GM04504 (cell line): Measurements from ENCODE around the gene CCDC197.

Experiments used
- DNase-seq: peaks from one replicate; pipeline ENCODE4 v3.0.0-alpha.2; 2012; ENCODE audit warnings: low read depth

Gene CCDC197

GRCh38 chr14:94043111-94043755, 46.1 kb downstream of the CCDC197 start:
- DNase-seq: no peak

DNA sequence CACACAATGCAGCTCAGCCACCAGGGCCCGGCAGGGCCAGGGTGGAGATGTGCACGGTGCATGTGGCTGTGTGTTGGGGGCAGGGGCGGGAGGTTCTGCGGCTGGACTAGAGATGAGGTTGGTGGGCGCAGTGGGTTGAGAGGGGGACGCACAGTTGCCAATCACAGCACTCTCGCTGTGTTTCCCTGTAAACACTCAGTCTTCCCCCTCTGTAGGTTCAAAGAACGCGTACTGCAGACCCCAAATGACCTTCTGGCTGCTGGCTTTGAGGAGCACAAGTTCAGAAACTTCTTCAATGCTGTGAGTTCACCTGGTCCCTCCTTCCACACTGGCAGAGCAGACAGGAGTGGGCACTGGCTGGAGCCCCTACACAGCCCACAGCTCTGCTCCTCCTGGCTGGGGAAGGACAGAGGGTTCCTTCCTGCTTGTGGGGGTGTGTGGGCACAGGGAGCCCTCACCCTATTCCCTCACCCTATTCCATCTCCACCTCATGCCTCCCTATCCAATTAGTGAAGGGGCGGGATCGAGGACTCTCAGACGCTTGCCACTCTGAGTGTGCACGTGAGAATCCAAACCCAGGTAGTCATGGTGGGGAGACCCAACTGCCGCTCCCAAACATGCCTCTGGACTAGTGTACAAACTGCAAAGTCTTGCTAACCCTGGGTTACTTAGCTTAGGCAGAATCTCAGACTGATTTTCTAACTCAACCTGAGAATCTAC, 46.8 kb downstream of the CCDC197 start:
- DNase-seq: no peak

GRCh38 chr14:94044476-94045091, 47.5 kb downstream of the CCDC197 start:
- DNase-seq: no peak

DNA sequence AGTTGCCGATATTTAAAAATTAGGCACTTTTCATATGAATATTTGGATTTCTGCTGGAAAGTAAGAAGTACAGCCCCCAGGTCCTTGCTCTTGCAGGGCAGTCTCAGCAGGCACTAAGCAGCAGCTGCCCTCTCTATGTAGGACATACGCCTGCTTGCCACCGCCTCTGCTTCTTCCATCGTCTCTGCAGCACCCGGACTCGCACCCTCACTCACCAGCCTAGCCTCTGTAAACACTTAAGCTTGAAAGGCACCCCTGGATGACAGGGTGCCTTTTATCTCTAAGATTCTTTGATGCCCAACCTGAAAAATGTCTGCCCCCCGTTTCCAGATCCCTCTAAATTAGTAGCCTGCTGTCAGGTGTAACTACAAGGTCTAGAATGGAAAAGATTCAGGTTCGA, 48.0 kb downstream of the CCDC197 start:
- no peak for DNase-seq

DNA sequence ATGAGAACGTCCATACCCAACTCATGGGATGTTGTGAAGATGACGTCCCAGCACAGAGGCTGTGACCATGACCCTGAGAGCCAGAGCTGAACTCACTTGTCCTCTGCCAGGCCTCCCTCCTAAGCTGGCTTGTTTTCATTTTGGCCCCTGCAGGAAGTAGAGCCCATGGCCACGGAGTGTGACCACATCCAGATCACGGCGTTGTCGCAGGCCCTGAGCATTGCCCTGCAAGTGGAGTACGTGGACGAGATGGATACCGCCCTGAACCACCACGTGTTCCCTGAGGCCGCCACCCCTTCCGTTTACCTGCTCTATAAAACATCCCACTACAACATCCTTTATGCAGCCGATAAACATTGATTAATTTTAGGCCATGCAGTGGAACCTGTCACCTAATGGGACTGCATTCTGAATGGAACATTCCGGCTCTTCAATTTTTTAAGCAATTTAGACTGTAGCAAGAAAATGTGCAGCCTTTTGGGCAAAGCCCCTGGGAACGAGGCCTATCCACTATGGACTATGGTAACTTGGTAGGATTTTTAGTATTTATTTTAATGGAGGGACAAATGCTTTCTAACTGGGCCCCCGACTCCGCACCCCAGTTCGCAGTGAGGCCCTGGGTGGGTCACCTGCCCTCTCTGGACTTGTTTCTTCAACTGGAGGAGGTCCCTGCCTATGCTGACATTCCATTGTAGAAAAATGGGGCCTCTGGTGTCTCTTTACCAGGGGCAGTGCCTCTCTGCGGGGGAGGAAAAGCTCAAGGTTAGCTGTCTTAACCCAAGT, 48.7 kb downstream of the CCDC197 start:
- DNase-seq: no peak

- DNase-seq: no peak
Measured at GRCh38 chr14:94046696-94047250, 49.7 kb downstream of the CCDC197 start.

- no peak for DNase-seq
Measured at GRCh38 chr14:94047581-94047980, 50.5 kb downstream of the CCDC197 start.

- no peak for DNase-seq
Measured at GRCh38 chr14:94048691-94049624, 51.9 kb downstream of the CCDC197 start.

DNA sequence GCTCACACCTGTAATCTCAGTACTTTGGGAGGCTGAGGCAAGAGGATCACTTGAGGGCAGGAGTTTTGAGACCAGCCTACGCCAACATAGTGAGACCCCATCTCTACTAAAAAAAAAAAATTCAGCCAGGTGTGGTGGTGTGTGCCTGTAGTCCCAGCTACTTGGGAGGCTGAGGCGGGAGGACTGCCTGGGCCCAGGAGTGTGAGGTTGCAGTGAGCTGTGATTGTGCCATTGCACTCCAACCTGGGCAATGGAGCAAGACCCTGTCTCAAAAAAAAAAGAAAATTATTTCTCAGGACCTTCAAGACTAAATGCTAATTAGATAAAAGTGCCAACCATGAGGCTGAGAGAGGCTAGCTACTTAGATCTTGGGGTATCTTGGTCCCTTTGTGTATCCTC, 52.5 kb downstream of the CCDC197 start:
- DNase-seq: no peak

DNA sequence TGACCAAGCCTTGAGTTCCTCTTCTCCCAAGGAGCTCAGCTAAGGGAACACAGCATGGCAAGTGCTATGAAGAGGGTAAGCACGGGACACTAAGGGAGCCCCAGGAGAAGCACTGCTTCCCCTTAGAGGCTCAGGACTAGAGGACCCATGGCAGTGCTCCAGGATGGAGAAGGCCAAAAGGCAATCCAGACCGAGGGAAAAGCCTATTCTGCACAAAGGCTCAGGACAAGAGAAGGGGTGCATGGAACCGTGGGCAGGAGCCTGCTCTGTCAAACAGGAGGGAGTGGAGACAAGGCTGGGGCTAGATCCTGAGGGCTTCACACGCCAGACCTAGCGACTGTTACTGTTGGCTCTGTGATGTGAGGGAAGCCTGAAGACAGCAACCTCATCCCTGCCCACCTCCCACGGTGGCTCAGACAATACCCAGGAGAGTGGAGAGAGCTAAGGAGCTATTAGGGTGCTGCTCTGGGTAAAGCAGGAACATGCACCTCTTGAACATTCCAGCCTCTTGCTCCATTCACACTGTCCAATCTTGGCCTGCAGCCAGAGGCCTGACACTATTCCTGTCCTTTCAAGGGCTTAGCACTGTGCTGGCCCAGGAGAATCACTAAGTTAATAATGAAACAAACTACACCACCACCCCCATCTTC, 53.3 kb downstream of the CCDC197 start:
- DNase-seq: no peak

GRCh38 chr14:94051115-94051514, 54.0 kb downstream of the CCDC197 start:
- DNase-seq: no peak

- no peak for DNase-seq
Measured at GRCh38 chr14:94051779-94052178, 54.7 kb downstream of the CCDC197 start.

- no peak for DNase-seq
Measured at GRCh38 chr14:94052199-94052598, 55.1 kb downstream of the CCDC197 start.

DNA sequence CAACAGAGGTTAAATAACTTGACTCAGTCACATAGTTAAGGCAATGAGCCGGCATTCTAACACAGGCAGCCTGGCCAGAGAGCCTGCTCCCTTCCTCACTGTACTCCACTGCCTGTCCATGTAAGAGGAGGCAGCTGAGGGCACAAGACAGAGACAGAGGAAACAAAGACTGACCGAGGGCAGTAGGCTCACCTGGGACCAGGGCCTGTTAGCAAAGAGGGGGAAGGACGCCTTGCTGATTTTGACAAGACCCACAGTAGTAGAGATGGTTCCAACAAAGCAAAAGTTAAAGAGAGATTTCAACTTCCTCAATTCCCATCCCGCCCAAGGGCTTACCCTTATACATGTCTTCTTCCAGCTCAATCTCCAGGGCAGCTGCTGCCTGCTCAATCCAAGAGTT, 55.6 kb downstream of the CCDC197 start:
- DNase-seq: no peak

DNA sequence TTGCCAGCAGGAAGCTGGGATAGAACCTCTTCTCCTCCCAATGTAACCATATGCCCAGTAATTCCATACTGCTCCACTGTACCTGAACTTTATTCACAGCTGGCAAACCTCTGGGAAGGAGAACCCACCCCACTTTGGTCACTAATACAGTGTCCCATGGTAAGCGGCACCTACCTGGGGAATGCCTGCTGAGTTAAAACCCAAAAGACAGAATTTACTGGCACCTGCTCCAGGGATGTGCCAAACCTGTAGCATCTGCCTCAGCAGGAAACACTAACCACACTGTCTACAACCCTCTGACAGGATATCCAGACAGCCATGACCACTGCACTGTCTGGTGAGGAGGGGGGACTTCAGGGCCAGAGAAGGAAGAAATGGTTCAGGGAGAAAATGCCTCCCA, 57.3 kb downstream of the CCDC197 start:
- DNase-seq: no peak

- no peak for DNase-seq
Measured at GRCh38 chr14:94054936-94055335, 57.8 kb downstream of the CCDC197 start.

DNA sequence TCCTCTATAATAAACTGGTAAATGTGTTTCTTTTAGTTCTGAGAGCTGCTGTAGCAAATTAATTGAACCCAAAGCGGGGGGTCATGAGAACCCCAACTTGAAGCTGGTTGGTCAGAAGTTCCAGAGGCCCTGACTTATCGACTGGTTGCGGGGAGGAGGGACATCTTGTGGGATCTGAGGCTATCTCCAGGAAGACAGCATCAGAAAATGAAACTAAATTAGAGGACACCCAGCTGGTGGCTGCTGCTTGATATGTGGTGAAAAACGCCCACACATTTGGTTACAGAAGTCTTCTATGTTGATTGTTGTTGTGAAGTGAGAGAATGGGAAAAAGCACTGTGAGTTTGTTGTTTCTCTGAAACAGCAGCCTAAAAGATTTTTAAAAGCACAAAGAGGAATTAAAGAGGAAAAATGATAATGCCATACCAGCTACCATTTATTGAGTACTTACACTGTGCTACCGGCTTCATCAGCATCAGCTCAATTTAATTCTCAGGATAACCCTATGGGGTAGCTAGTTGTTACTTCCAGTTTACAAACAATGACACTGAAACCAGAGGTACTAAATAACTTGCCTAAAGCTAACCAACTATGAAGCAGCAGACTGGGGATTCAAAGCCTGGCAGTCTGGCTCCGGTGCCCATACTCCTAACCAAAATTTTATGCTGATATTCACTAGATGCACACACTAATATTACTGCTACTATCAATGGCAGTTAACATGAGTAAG, 59.6 kb downstream of the CCDC197 start:
- DNase-seq: no peak

GRCh38 chr14:94058128-94058673, 61.1 kb downstream of the CCDC197 start:
- no peak for DNase-seq
